CD4-positive, alpha-beta memory T cell (primary cell): ENCODE results near the gene PRPF6. TPM values are rescaled to one million over a fixed set of nuclear protein-coding genes. Genes with fewer than 3 reads are reported as not detected.

Experiments used
- CTCF ChIA-PET: fragments of 350-600 bp; sonication (Branson Sonifier 250); formaldehyde crosslinking; loops from one replicate; lab custom pipeline; 2021; ENCODE audit warnings: inconsistent platforms; ENCODE audit not compliant: partially characterized antibody; lab: Charles Lee
- POLR2A ChIA-PET: fragments of 350-600 bp; sonication (Branson Sonifier 250); formaldehyde crosslinking; loops from one replicate; lab custom pipeline; 2021; ENCODE audit not compliant: partially characterized antibody; lab: Charles Lee
- DNase-seq, 5 donors: peaks; one replicate each; pipeline versions ENCODE4 v3.0.0 to v3.0.0-alpha.2; 2020 to 2022; ENCODE audit warnings: mixed read lengths in 1 of 5
- H3K27ac ChIP-seq: one replicate; pipeline ENCODE4 v1.7.0; 2013; ENCODE audit warnings: low read depth, low read length
- H3K27me3 ChIP-seq: 2 replicates; pipeline ENCODE4 v1.7.0; 2013; ENCODE audit warnings: mild to moderate bottlenecking, low read length, moderate library complexity; ENCODE audit not compliant: insufficient read depth
- H3K36me3 ChIP-seq: 2 replicates; pipeline ENCODE4 v1.7.0; 2013; ENCODE audit warnings: mild to moderate bottlenecking, low read length, moderate library complexity; ENCODE audit not compliant: insufficient read depth
- H3K4me1 ChIP-seq: 2 replicates; pipeline ENCODE4 v1.7.0; 2013; ENCODE audit warnings: mild to moderate bottlenecking, low read length, moderate library complexity; ENCODE audit not compliant: insufficient read depth
- H3K4me3 ChIP-seq, 2 donors: one replicate each; pipeline ENCODE4 v1.7.0; 2013; ENCODE audit warnings: low read length in 2 of 2, mild to moderate bottlenecking in 1 of 2
- H3K9me3 ChIP-seq, 2 donors: one replicate each; pipeline ENCODE4 v1.7.0; 2013; ENCODE audit warnings: low read length in 2 of 2, control low read depth in 1 of 2; ENCODE audit not compliant: control insufficient read depth in 1 of 2
- H3K27ac Mint-ChIP-seq, 7 donors: one replicate each; pipeline ENCODE4 v1.8.0; 2020 to 2021; ENCODE audit warnings: mixed read lengths in 7 of 7, mild to moderate bottlenecking in 6 of 7, inconsistent platforms in 3 of 7, moderate library complexity in 3 of 7
- H3K27me3 Mint-ChIP-seq, 2 donors: one replicate each; pipeline ENCODE4 v1.8.0; 2020 to 2021; ENCODE audit warnings: mixed read lengths in 2 of 2
- H3K36me3 Mint-ChIP-seq, 2 donors: one replicate each; pipeline ENCODE4 v1.8.0; 2020 to 2021; ENCODE audit warnings: mixed read lengths in 2 of 2, inconsistent platforms in 1 of 2, mild to moderate bottlenecking in 1 of 2
- H3K4me1 Mint-ChIP-seq, 4 donors: one replicate each; pipeline ENCODE4 v1.8.0; 2020 to 2021; ENCODE audit warnings: mixed read lengths in 4 of 4, mild to moderate bottlenecking in 1 of 4
- H3K4me3 Mint-ChIP-seq, 8 donors: one replicate each; pipeline ENCODE4 v1.8.0; 2020 to 2021; ENCODE audit warnings: mixed read lengths in 8 of 8, mild to moderate bottlenecking in 7 of 8, moderate library complexity in 6 of 8, inconsistent platforms in 3 of 8
- H3K9me3 Mint-ChIP-seq, 8 donors: one replicate each; pipeline ENCODE4 v1.8.0; 2020 to 2021; ENCODE audit warnings: mixed read lengths in 8 of 8, mild to moderate bottlenecking in 5 of 8, inconsistent platforms in 3 of 8, moderate library complexity in 1 of 8
- intact Hi-C: fragments of 100-400 bp; cut with micrococcal nuclease; formaldehyde crosslinking; loops from one replicate; pipeline ENCODE4 v1.15.1; 2023
- polyA plus RNA-seq, 2 donors: library from polyadenylated mRNA; unstranded; fragments of 300-500 nt; fragmentation: Illumina TruSeq; gene quantifications; one replicate each; pipeline ENCODE4 v1.2.3, GENCODE V29; 2021
- total RNA-seq, 2 experiments: library from RNA; stranded (reverse); gene quantifications; one replicate each; pipeline ENCODE4 v1.2.3, GENCODE V29; 2021

PRPF6 gene
- total and polyA plus RNA-seq, 4 experiments from 2014 or later: 63.8 to 101 (median 87.5) TPM

- Mint-ChIP-seq H3K4me3 (no peak overlapping the region), H3K27me3 (no peaks in the 10 kb centered on the region), H3K27ac (peak overlapping the region in 1 of 7 donors; percentile 57), H3K9me3 (peaks cover 0 to 2% (median 0%) of the 10 kb centered on the region in 8 donors), H3K4me1 (peaks cover 5 to 22% (median 13%) of the 10 kb centered on the region in 4 donors), H3K36me3 (peaks cover 26 to 41% of the 10 kb centered on the region in 2 donors)
- H3K27ac ChIP-seq: no peak overlapping the region
- peaks cover 15% of the 10 kb centered on the region for H3K4me1 ChIP-seq
- intact Hi-C loops: no loop called here
- peaks cover 48% of the 10 kb centered on the region for H3K36me3 ChIP-seq
- DNase-seq: no peak
- no peaks in the 10 kb centered on the region for H3K27me3 ChIP-seq
- ChIA-PET CTCF (no interaction called here), POLR2A (interaction anchor here (1.0 kb wide), 1 partner anchor 19 kb away, joined by 3 read pairs; the partner anchor contains the start of gene UCKL1)
- H3K4me3 ChIP-seq: no peak overlapping the region
- H3K9me3 ChIP-seq: no peaks in the 10 kb centered on the region
Measured at GRCh38 chr20:63937596-63937995, 43.3 kb upstream of the PRPF6 start.

- Histone ChIP-seq H3K27ac (no peak overlapping the region), H3K27me3 (no peaks in the 10 kb centered on the region), H3K4me1 (peaks cover 24% of the 10 kb centered on the region), H3K9me3 (no peaks in the 10 kb centered on the region), H3K4me3 (no peak overlapping the region), H3K36me3 (peaks cover 54% of the 10 kb centered on the region)
- H3K27ac Mint-ChIP-seq: no peak overlapping the region
- peaks cover 0 to 2% (median 0%) of the 10 kb centered on the region in 8 donors for H3K9me3 Mint-ChIP-seq
- peak in 1 of 5 donors; percentile 35 for DNase-seq
- no peak overlapping the region for H3K4me3 Mint-ChIP-seq
- CTCF ChIA-PET: no interaction called here
- intact Hi-C loops: no loop called here
- no peaks in the 10 kb centered on the region for H3K27me3 Mint-ChIP-seq
- peaks cover 5 to 22% (median 13%) of the 10 kb centered on the region in 4 donors for H3K4me1 Mint-ChIP-seq
- POLR2A ChIA-PET: interaction anchor here (0.7 to 2.7 kb wide), 2 partner anchors 9 to 17 kb away, joined by 3 to 8 read pairs; partner anchors contain the start of gene UCKL1
- H3K36me3 Mint-ChIP-seq: peaks cover 25 to 38% of the 10 kb centered on the region in 2 donors
Measured at GRCh38 chr20:63939061-63939935, 41.6 kb upstream of the PRPF6 start.

GRCh38 chr20:63940071-63940471, 40.9 kb upstream of the PRPF6 start:
- Histone ChIP-seq H3K36me3 (peaks cover 52% of the 10 kb centered on the region), H3K4me1 (peaks cover 24% of the 10 kb centered on the region), H3K27me3 (no peaks in the 10 kb centered on the region), H3K9me3 (no peaks in the 10 kb centered on the region), H3K4me3 (no peak overlapping the region), H3K27ac (no peak overlapping the region)
- ChIA-PET CTCF (interaction anchor here (1.0 kb wide), 1 partner anchor 37 kb away, joined by 3 read pairs; no protein-coding TSS in a partner anchor), POLR2A (interaction anchor here (1.2 to 2.7 kb wide), 2 partner anchors 16 to 44 kb away, joined by 3 to 8 read pairs; partner anchors contain the start of gene UCKL1)
- DNase-seq: peak in 1 of 5 donors; percentile 27
- Mint-ChIP-seq H3K27me3 (no peaks in the 10 kb centered on the region), H3K36me3 (peaks cover 21 to 34% of the 10 kb centered on the region in 2 donors), H3K27ac (peak overlapping the region in 1 of 7 donors; percentile 68), H3K4me1 (peaks cover 5 to 19% (median 14%) of the 10 kb centered on the region in 4 donors), H3K9me3 (peaks cover 0 to 2% (median 0%) of the 10 kb centered on the region in 8 donors), H3K4me3 (no peak overlapping the region)
- intact Hi-C loops: no loop called here

- CTCF ChIA-PET: interaction anchor here (1.0 to 1.2 kb wide), 3 partner anchors 33 to 117 kb away, joined by 3 read pairs; no protein-coding TSS in a partner anchor
- DNase-seq: peak in 1 of 5 donors; percentile 34
- Mint-ChIP-seq H3K4me1 (peaks cover 5 to 25% (median 17%) of the 10 kb centered on the region in 4 donors), H3K4me3 (peak overlapping the region in 2 of 8 donors; percentile 13), H3K9me3 (peaks cover 0 to 2% (median 0%) of the 10 kb centered on the region in 8 donors), H3K27me3 (no peaks in the 10 kb centered on the region), H3K27ac (peak overlapping the region in 6 of 7 donors; percentile 12 to 82 (median 53)), H3K36me3 (peaks cover 18 to 34% of the 10 kb centered on the region in 2 donors)
- Histone ChIP-seq H3K9me3 (no peaks in the 10 kb centered on the region), H3K4me3 (no peak overlapping the region), H3K4me1 (peaks cover 24% of the 10 kb centered on the region), H3K27ac (peak overlapping the region; percentile 36), H3K36me3 (peaks cover 48% of the 10 kb centered on the region), H3K27me3 (no peaks in the 10 kb centered on the region)
- intact Hi-C loops: no loop called here
- POLR2A ChIA-PET: interaction anchor here (1.2 to 2.7 kb wide), 4 partner anchors 10 to 45 kb away, joined by 3 to 8 read pairs (median 3); partner anchors contain the start of gene UCKL1
Measured at GRCh38 chr20:63940472-63941266, 40.3 kb upstream of the PRPF6 start.

GRCh38 chr20:63941282-63942081, 39.5 kb upstream of the PRPF6 start:
- Histone ChIP-seq H3K36me3 (peaks cover 42% of the 10 kb centered on the region), H3K9me3 (no peaks in the 10 kb centered on the region), H3K4me1 (peaks cover 24% of the 10 kb centered on the region), H3K27ac (peak overlapping the region; percentile 36), H3K4me3 (no peak overlapping the region), H3K27me3 (no peaks in the 10 kb centered on the region)
- peak; percentile 75 to 88 (median 87) for DNase-seq
- CTCF ChIA-PET: interaction anchor here (1.0 to 1.2 kb wide), 2 partner anchors 32 to 116 kb away, joined by 3 read pairs; no protein-coding TSS in a partner anchor
- Mint-ChIP-seq H3K27ac (peak overlapping the region; percentile 77 to 93 (median 85)), H3K4me3 (peak overlapping the region in 7 of 8 donors; percentile 35 to 68 (median 43)), H3K9me3 (peaks cover 0 to 2% (median 0%) of the 10 kb centered on the region in 8 donors), H3K36me3 (peaks cover 11 to 29% of the 10 kb centered on the region in 2 donors), H3K4me1 (peaks cover 5 to 27% (median 18%) of the 10 kb centered on the region in 4 donors), H3K27me3 (no peaks in the 10 kb centered on the region)
- POLR2A ChIA-PET: interaction anchor here (1.2 to 2.7 kb wide), 5 partner anchors 9 to 46 kb away, joined by 3 to 8 read pairs (median 3); partner anchors contain the start of gene UCKL1
- intact Hi-C loops: no loop called here
